Sciatic nerve (tissue), 2 donors: ENCODE results near the gene TRIOBP. TPM values are rescaled to one million over a fixed set of nuclear protein-coding genes. Genes with fewer than 3 reads are reported as not detected.

Experiments used
- ATAC-seq: fragments of 200-7000 bp; cut with Tn5 transposase; one replicate; pipeline ENCODE4 v1.9.1; 2020; ENCODE audit warnings: mild to moderate bottlenecking, moderate library complexity
- DNase-seq: peaks from one replicate; pipeline ENCODE4 v3.0.0-alpha.2; 2020; ENCODE audit warnings: low spot score
- intact Hi-C: fragments of 100-400 bp; cut with DNase I; formaldehyde crosslinking; loops from one replicate; pipeline ENCODE4 v1.14.2; 2022
- total RNA-seq: library from RNA; stranded (reverse); fragmentation: NEBNext Ultra II Directional; extraction: Animal tissue kit (Norgen Biotek cat#: 25700); gene quantifications from one replicate; pipeline ENCODE4 v1.2.1, GENCODE V29; 2021
- donor health status: DM: no; HTN: no; CAD: no.
- donor health status: DM: no; HTN: no; CAD: no.

TRIOBP gene
- total RNA-seq, 1 donor from 2014 or later: 84.0 TPM

GRCh38 chr22:37762389-37762836 is 65.6 kb downstream of the TRIOBP start:
- ATAC-seq: no peak
- no peak for DNase-seq
- intact Hi-C loops: no loop called here

- intact Hi-C loops: no loop called here
- DNase-seq: no peak
Measured at GRCh38 chr22:37763012-37763411, 66.2 kb downstream of the TRIOBP start.

GRCh38 chr22:37763652-37764051 is 66.8 kb downstream of the TRIOBP start:
- ATAC-seq (no peak), DNase-seq (no peak)
- intact Hi-C loops: no loop called here

More at GRCh38 chr22:37763012-37763411, 66.2 kb downstream of the TRIOBP start:
- no peak for ATAC-seq

GRCh38 chr22:37764622-37765021 is 67.8 kb downstream of the TRIOBP start:
- DNase-seq (no peak), ATAC-seq (peak; percentile 40)
- intact Hi-C loops: no loop called here

GRCh38 chr22:37765498-37765897 is 68.7 kb downstream of the TRIOBP start:
- intact Hi-C loops: no loop called here
- ATAC-seq (no peak), DNase-seq (no peak)

GRCh38 chr22:37765953-37766576 is 69.2 kb downstream of the TRIOBP start:
- DNase-seq: no peak
- intact Hi-C loops: no loop called here
- ATAC-seq: no peak

- no peak for ATAC-seq
- no peak for DNase-seq
- intact Hi-C loops: no loop called here
Measured at GRCh38 chr22:37768273-37768672, 71.4 kb downstream of the TRIOBP start.

- DNase-seq (no peak), ATAC-seq (no peak)
- intact Hi-C loops: no loop called here
Measured at GRCh38 chr22:37769056-37769455, 72.2 kb downstream of the TRIOBP start.

GRCh38 chr22:37771081-37771480 is 74.2 kb downstream of the TRIOBP start:
- intact Hi-C loops: no loop called here
- DNase-seq (no peak), ATAC-seq (no peak)

- intact Hi-C loops: no loop called here
- no peak for ATAC-seq
- no peak for DNase-seq
Measured at GRCh38 chr22:37771702-37772427, 75.0 kb downstream of the TRIOBP start.

- ATAC-seq: no peak
- intact Hi-C loops: no loop called here
- no peak for DNase-seq
Measured at GRCh38 chr22:37774728-37775127, 77.9 kb downstream of the TRIOBP start.

GRCh38 chr22:37775785-37776638 is 79.2 kb downstream of the TRIOBP start:
- DNase-seq: no peak
- intact Hi-C loops: no loop called here
- ATAC-seq: no peak

- DNase-seq (no peak), ATAC-seq (no peak)
- intact Hi-C loops: no loop called here
Measured at GRCh38 chr22:37776639-37777005, 79.8 kb downstream of the TRIOBP start.

GRCh38 chr22:37777122-37777687 is 80.4 kb downstream of the TRIOBP start:
- intact Hi-C loops: no loop called here
- DNase-seq (no peak), ATAC-seq (peak; percentile 69)

GRCh38 chr22:37778370-37779009 is 81.6 kb downstream of the TRIOBP start:
- ATAC-seq: no peak
- no peak for DNase-seq
- intact Hi-C loops: no loop called here

GRCh38 chr22:37781434-37782059 is 84.7 kb downstream of the TRIOBP start:
- intact Hi-C loops: no loop called here
- no peak for ATAC-seq
- no peak for DNase-seq

GRCh38 chr22:37782340-37783168 is 85.7 kb downstream of the TRIOBP start:
- ATAC-seq: no peak
- intact Hi-C loops: no loop called here
- DNase-seq: no peak
